Endothelial cell of umbilical vein (primary cell): ENCODE results near the gene TRMT112. TPM values are rescaled to one million over a fixed set of nuclear protein-coding genes. Genes with fewer than 3 reads are reported as not detected.

Experiments used
- BruUV-seq: library from RNA; stranded (reverse); fragments of 400-500 nt; replicated peaks from 2 replicates; lab custom pipeline; 2021; lab: Mats Ljungman, UMichigan
- CTCF ChIA-PET: fragments of 300-600, 350-600 bp; sonication (Branson Sonifier 250); formaldehyde crosslinking; loops from one replicate; lab custom pipeline; 2021; ENCODE audit warnings: antibody characterized with exemption, inconsistent platforms; lab: Charles Lee
- POLR2A ChIA-PET: fragments of 300-600, 350-600 bp; sonication (Branson Sonifier 250); formaldehyde crosslinking; loops from one replicate; lab custom pipeline; 2021; ENCODE audit warnings: antibody characterized with exemption, inconsistent platforms; lab: Charles Lee
- DNase-seq: peaks from one replicate; pipeline ENCODE4 v3.0.0-alpha.2; 2011; ENCODE audit warnings: low read depth, low spot score
- FAIRE-seq: peaks from 2 replicates; lab custom pipeline; 2011; peaks lifted over from hg19 to GRCh38; lab: Jason Lieb, UNC
- H2AFZ ChIP-seq: 2 replicates; pipeline ENCODE4 v1.6.0; 2012; ENCODE audit warnings: low read depth, low read length, control low read depth, inconsistent platforms
- H3K27ac ChIP-seq: 2 replicates; pipeline ENCODE4 v1.5.1; 2011; ENCODE audit warnings: low read depth, mild to moderate bottlenecking, control low read depth, low read length, moderate library complexity; ENCODE audit not compliant: insufficient read depth
- H3K27me3 ChIP-seq, 2 experiments: 2 replicates each; pipeline versions ENCODE4 v1.6.0 to v1.6.1; 2011; ENCODE audit warnings: low read length in 2 of 2, mixed read lengths in 1 of 2; ENCODE audit not compliant: control insufficient read depth in 2 of 2, insufficient read depth in 2 of 2
- H3K36me3 ChIP-seq, 2 experiments: 2 replicates in 1 of 2; 3 replicates in 1 of 2; pipeline ENCODE4 v1.5.1; 2011; ENCODE audit warnings: low read length in 2 of 2, mild to moderate bottlenecking in 1 of 2, moderate library complexity in 1 of 2; ENCODE audit not compliant: control insufficient read depth in 2 of 2, insufficient read depth in 2 of 2; ENCODE audit errors: extremely low read depth in 1 of 2
- H3K4me1 ChIP-seq: 3 replicates; pipeline ENCODE4 v1.5.1; 2011; ENCODE audit warnings: mild to moderate bottlenecking, low read length; ENCODE audit not compliant: control insufficient read depth, insufficient read depth; ENCODE audit errors: extremely low read depth
- H3K4me2 ChIP-seq: 2 replicates; pipeline ENCODE4 v1.6.1; 2011; ENCODE audit warnings: low read length, control low read depth, mixed read lengths; ENCODE audit not compliant: insufficient read depth
- H3K4me3 ChIP-seq, 3 experiments: fragments of 200-600 bp in 1 of 3; sonication (generic), shearing (Covaris generic) in 1 of 3; replicated peaks in 1 of 3; 2 replicates each; pipeline ENCODE4 v1.5.1; 2011 to 2016; ENCODE audit warnings: control low read depth in 3 of 3, low read length in 3 of 3, mild to moderate bottlenecking in 2 of 3, inconsistent platforms in 1 of 3, low read depth in 1 of 3, moderate library complexity in 1 of 3; ENCODE audit not compliant: insufficient read depth in 1 of 3
- H3K79me2 ChIP-seq: 2 replicates; pipeline ENCODE4 v1.6.0; 2012; ENCODE audit warnings: low read length, inconsistent platforms; ENCODE audit not compliant: control insufficient read depth, insufficient read depth
- H3K9ac ChIP-seq: replicated peaks from 2 replicates; pipeline ENCODE3; 2011; ENCODE audit warnings: low read length, control low read depth; ENCODE audit not compliant: insufficient read depth; ENCODE audit errors: extremely low read depth
- H3K9me1 ChIP-seq: replicated peaks from 3 replicates; pipeline ENCODE4 v1.6.0; 2011; ENCODE audit warnings: mild to moderate bottlenecking, low read length; ENCODE audit not compliant: control insufficient read depth, insufficient read depth; ENCODE audit errors: extremely low read depth
- H3K9me3 ChIP-seq: replicated peaks from 2 replicates; pipeline ENCODE4 v1.5.1; 2012; ENCODE audit warnings: low read length, inconsistent platforms; ENCODE audit not compliant: control insufficient read depth, insufficient read depth
- H4K20me1 ChIP-seq: replicated peaks from 2 replicates; pipeline ENCODE3; 2011; ENCODE audit warnings: mild to moderate bottlenecking, low read length; ENCODE audit not compliant: control insufficient read depth, insufficient read depth; ENCODE audit errors: extremely low read depth
- EZH2 ChIP-seq: IDR thresholded peaks from 2 replicates; pipeline ENCODE4 v1.6.1; 2012; ENCODE audit warnings: borderline replicate concordance, low read depth, mild to moderate bottlenecking, moderate library complexity, low read length, inconsistent platforms; ENCODE audit not compliant: severe bottlenecking
- FOS ChIP-seq: IDR thresholded peaks from 2 replicates; pipeline ENCODE4 v1.6.1; 2011; ENCODE audit warnings: mild to moderate bottlenecking, low read length, moderate library complexity, borderline replicate concordance; ENCODE audit not compliant: insufficient read depth
- GATA2 ChIP-seq: IDR thresholded peaks from 2 replicates; pipeline ENCODE4 v1.7.0; 2011; ENCODE audit warnings: low read depth, mild to moderate bottlenecking, moderate library complexity, mixed read lengths, low read length; ENCODE audit not compliant: insufficient read length, insufficient read depth
- JUN ChIP-seq: IDR thresholded peaks from 2 replicates; pipeline ENCODE4 v1.6.1; 2011; ENCODE audit warnings: borderline replicate concordance, low read depth; ENCODE audit not compliant: insufficient read length, insufficient read depth
- MYC ChIP-seq: IDR thresholded peaks from one replicate; pipeline ENCODE4 v1.6.1; 2011; ENCODE audit warnings: mild to moderate bottlenecking, low read depth, low read length
- POLR2A ChIP-seq: IDR thresholded peaks from 2 replicates; pipeline ENCODE4 v1.6.1; 2012; ENCODE audit warnings: low read depth, mild to moderate bottlenecking, control low read depth, low read length
- POLR2AphosphoS5 ChIP-seq: IDR thresholded peaks from 2 replicates; pipeline ENCODE4 v1.6.1; 2012; ENCODE audit warnings: low read depth, mild to moderate bottlenecking, control low read depth, low read length, moderate library complexity; ENCODE audit not compliant: insufficient read depth
- dilution Hi-C: fragments of 300-500 bp; cut with MboI; formaldehyde crosslinking; loops from one replicate; pipeline ENCODE4 v1.15.0; 2019; ENCODE audit warnings: low sequenced_read_pairs; ENCODE audit not compliant: extremely low pct_ligation_motif_present
- intact Hi-C: fragments of 100-400 bp; cut with micrococcal nuclease; formaldehyde crosslinking; loops from one replicate; pipeline ENCODE4 v1.10.0; 2022
- polyA plus RNA-seq, 4 experiments: library from polyadenylated mRNA; depleted of rRNA in 3 of 4; stranded (reverse) in 3 of 4; unstranded in 1 of 4; fragments of >200 nt; gene quantifications; 2 replicates each; pipeline versions ENCODE4 v1.2.1 to v1.2.3, GENCODE V29; 2011 to 2012; ENCODE audit warnings: missing spikeins in 1 of 4
- total RNA-seq: library from RNA; stranded (reverse); gene quantifications from 2 replicates; pipeline ENCODE4 v1.2.3, GENCODE V29; 2021
- TF ChIP-seq, protein P1 (sequence below), 2 donors: IDR thresholded peaks; 1 replicate in 1 of 2; 2 replicates in 1 of 2; pipeline ENCODE4 v1.5.1; 2011; ENCODE audit warnings: low read length in 2 of 2, mild to moderate bottlenecking in 2 of 2, moderate library complexity in 2 of 2, control low read depth in 1 of 2, inconsistent platforms in 1 of 2, low read depth in 1 of 2; ENCODE audit not compliant: insufficient read depth in 1 of 2; ENCODE audit errors: extremely low read depth in 1 of 2
- TF ChIP-seq, protein P2 (sequence below): IDR thresholded peaks from 2 replicates; pipeline ENCODE4 v1.6.1; 2011; ENCODE audit not compliant: insufficient read depth, insufficient read length

TRMT112 gene
- total and polyA plus RNA-seq, 2 donors (not counting 3 experiments of a cell fraction or from before 2014, with no cell fraction given) = 195 to 575 TPM

DNA sequence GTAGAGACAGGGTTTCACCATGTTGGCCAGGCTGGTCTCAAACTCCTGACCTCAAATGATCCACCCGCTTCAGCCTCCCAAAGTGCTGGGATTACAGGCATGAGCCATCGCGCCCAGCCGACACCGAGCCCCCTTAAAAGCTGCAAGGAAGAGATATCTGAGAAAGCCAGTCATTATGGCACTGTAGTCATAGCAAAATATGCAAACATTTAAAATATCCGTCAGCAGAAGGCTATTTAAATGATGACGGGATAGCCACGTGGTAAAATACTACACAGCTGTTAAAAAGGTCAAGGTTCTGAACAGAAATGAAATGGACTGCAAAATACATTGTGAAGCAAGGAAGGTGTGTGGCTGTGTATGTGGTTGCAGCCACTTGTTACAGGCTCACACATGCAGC, 16.2 kb upstream of the TRMT112 start:
- H3K9me3 ChIP-seq = no peaks in the 10 kb centered on the region
- H3K4me3 ChIP-seq = no peak overlapping the region
- H3K27ac ChIP-seq = no peak overlapping the region
- FAIRE-seq (no peak), DNase-seq (no peak)
- H3K9me1 ChIP-seq = no peaks in the 10 kb centered on the region
- no peak overlapping the region for H3K9ac ChIP-seq
- no peak overlapping the region for H2AFZ ChIP-seq
- CTCF ChIA-PET = interaction anchor here (1.0 to 5.4 kb wide), 4 partner anchors 9 to 22 kb away, joined by 3 to 71 read pairs (median 29); partner anchors contain the start of genes PRDX5 and TRMT112
- dilution Hi-C loops (no loop called here), intact Hi-C loops (loop anchor here (2.0 kb wide), 1 partner anchor 15 kb away; the partner anchor contains the start of gene PRDX5)
- no TSS peak for BruUV-seq
- POLR2A ChIA-PET = no interaction called here
- H3K79me2 ChIP-seq = no peaks in the 10 kb centered on the region
- H3K4me1 ChIP-seq = peaks cover 3% of the 10 kb centered on the region
- H3K27me3 ChIP-seq = no peaks in the 10 kb centered on the region
- no peaks in the 10 kb centered on the region for H4K20me1 ChIP-seq
- TF ChIP-seq FOS (no peak), POLR2AphosphoS5 (no peak), POLR2A (no peak), GATA2 (no peak), MYC (no peak), EZH2 (no peak), JUN (no peak)
- TF ChIP-seq, protein P1, sequence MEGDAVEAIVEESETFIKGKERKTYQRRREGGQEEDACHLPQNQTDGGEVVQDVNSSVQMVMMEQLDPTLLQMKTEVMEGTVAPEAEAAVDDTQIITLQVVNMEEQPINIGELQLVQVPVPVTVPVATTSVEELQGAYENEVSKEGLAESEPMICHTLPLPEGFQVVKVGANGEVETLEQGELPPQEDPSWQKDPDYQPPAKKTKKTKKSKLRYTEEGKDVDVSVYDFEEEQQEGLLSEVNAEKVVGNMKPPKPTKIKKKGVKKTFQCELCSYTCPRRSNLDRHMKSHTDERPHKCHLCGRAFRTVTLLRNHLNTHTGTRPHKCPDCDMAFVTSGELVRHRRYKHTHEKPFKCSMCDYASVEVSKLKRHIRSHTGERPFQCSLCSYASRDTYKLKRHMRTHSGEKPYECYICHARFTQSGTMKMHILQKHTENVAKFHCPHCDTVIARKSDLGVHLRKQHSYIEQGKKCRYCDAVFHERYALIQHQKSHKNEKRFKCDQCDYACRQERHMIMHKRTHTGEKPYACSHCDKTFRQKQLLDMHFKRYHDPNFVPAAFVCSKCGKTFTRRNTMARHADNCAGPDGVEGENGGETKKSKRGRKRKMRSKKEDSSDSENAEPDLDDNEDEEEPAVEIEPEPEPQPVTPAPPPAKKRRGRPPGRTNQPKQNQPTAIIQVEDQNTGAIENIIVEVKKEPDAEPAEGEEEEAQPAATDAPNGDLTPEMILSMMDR (IDR thresholded peaks at IDR 0.05; ENCODE audit: extremely low read depth in 1 of 2, insufficient read depth in 1 of 2, low read depth in 1 of 2, low read length in 2 of 2) = no peak
- TF ChIP-seq, protein P2, sequence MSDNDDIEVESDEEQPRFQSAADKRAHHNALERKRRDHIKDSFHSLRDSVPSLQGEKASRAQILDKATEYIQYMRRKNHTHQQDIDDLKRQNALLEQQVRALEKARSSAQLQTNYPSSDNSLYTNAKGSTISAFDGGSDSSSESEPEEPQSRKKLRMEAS = no peak
- no peak overlapping the region for H3K4me2 ChIP-seq
- H3K36me3 ChIP-seq = no peaks in the 10 kb centered on the region
